DMS79 (cell line): ENCODE results near the gene PINK1.
A peak's percentile ranks its signal among the peaks of the same experiment; 100 is the strongest.
"Not testable (repeated sequence)": the region's sequence is repeated elsewhere in the genome, so short reads cannot be mapped to it uniquely, and the experiment has no call there.

Source experiments
- DNase-seq: peaks from one replicate; lab custom pipeline; 2025; lab: John Stamatoyannopoulos, UW

The PINK1 gene

DNA sequence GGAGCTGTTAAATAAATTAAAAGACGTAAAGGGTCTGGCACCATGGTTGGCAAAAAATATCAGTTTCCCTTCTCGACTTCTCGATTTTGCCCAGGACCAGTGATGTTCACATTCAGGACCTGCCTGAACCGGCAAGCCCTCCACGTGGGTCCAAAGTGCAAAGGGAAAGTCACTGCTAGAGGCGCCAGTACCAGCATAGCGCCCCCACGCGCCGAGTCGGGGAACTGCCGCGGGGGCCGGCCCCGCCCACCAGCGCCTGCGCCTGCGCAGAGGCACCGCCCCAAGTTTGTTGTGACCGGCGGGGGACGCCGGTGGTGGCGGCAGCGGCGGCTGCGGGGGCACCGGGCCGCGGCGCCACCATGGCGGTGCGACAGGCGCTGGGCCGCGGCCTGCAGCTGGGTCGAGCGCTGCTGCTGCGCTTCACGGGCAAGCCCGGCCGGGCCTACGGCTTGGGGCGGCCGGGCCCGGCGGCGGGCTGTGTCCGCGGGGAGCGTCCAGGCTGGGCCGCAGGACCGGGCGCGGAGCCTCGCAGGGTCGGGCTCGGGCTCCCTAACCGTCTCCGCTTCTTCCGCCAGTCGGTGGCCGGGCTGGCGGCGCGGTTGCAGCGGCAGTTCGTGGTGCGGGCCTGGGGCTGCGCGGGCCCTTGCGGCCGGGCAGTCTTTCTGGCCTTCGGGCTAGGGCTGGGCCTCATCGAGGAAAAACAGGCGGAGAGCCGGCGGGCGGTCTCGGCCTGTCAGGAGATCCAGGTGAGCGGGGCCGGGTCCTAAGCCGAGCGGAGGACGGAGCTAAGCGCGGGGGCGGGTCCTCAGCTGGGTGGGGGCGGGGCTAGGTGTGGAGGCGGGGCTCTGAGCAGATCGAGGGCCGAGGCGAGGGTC, at the start of gene PINK1:
Gene PINK1 (plus strand): TSS at position 269 of the 875 bp plus-strand sequence. CDS start 91 bp downstream, at position 360.
- peak; percentile 64 for DNase-seq

DNA sequence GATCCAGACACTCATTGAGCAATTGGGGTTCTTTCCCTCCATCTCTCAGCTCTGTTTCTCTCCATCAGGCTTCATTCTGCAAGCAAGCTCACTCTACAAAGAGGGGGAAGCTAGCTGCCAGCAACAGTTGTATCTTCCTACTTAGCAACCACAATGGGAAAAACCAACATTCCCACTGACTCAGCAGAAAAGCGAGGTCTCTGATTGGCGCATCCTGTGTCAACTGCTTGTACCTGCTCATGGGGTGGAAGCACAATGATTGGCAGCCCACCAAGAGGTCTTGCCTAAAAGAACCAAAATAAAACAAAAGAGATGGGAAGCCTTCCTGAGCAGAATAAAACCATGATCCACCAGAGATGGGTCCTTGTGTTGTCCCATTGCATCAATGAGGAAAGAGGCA, 48.4 kb upstream of the PINK1 start:
- DNase-seq = no peak

DNA sequence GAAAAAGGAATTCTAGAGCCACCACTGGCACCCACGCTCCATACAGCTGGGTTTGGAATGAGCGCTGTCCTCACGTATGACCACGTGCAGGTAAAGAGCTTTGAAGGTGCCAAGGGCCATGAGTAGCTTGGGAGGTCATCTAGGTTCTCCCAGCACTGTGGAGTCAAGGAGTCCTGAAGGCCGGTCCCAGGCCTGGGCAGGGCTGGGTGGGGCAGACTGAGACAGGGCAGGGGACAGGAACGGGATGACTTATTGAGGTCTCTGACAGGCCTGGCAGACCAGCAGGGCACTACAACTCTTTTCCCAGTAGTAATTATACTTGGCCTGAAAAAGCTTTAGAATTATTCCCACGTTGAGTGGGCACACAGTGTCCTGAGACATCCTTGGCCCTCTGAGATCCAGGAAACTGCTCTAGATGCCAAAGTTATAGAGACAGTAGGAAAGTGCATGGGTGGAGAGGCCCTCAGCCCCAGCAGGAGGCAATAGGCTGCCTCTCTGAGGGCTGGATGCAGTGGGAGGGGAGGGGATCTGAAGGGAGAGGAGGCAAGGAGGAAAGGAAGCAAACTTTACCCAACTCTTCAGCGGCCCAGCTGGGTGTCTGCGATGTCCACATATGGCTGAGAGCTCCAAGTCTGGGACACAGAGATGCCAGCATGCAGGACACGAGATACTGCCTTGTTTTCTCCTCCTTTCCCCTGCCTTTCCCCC, 46.2 kb upstream of the PINK1 start:
- no peak for DNase-seq

DNA sequence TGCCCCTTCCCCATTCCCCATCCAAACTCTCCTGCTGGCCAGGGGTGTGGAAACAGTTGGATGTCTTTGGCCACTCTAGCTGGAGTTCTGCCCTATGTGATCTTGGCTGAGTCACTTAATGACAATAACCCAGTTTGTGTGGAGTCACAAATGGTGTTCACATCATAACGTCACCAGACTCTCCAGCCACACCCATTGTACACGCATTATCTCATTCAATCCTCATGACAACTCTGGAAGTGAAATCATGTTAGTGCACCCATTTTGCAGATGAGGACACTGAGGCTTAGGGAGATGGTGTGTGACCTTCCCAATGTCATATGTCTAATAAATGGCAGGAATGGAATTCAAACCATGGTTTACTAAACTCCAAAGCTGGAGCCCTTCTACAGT, 45.6 kb upstream of the PINK1 start:
- DNase-seq = no peak

DNA sequence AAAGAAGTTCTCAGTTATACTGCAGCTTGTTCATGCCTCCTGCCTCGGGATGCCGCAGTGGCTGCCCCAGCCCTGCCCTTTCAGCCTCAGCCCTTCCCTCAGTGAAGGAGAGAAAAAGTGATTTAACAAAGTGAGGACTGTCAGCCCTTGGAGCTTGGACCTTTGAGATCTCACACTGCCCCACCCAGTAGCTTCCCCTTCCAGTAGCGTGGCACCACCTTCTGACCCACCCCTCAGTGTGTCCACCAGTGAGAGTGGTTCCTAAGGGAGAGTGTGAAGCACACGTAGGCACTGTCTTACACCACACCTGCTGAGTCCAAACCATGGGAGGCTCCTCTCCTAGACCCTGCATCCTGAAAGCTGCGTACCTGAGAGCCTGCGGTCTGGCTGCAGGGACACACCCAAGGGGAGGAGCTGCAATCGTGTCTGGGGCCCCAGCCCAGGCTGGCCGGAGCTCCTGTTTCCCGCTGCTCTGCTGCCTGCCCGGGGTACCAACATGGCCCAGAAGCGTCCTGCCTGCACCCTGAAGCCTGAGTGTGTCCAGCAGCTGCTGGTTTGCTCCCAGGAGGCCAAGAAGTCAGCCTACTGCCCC, 44.5 kb upstream of the PINK1 start, which contains the start of gene CDA:
Gene CDA (plus strand): TSS at position 464 of the 592 bp plus-strand sequence. CDS start 33 bp downstream, at position 497.
- no peak for DNase-seq

DNA sequence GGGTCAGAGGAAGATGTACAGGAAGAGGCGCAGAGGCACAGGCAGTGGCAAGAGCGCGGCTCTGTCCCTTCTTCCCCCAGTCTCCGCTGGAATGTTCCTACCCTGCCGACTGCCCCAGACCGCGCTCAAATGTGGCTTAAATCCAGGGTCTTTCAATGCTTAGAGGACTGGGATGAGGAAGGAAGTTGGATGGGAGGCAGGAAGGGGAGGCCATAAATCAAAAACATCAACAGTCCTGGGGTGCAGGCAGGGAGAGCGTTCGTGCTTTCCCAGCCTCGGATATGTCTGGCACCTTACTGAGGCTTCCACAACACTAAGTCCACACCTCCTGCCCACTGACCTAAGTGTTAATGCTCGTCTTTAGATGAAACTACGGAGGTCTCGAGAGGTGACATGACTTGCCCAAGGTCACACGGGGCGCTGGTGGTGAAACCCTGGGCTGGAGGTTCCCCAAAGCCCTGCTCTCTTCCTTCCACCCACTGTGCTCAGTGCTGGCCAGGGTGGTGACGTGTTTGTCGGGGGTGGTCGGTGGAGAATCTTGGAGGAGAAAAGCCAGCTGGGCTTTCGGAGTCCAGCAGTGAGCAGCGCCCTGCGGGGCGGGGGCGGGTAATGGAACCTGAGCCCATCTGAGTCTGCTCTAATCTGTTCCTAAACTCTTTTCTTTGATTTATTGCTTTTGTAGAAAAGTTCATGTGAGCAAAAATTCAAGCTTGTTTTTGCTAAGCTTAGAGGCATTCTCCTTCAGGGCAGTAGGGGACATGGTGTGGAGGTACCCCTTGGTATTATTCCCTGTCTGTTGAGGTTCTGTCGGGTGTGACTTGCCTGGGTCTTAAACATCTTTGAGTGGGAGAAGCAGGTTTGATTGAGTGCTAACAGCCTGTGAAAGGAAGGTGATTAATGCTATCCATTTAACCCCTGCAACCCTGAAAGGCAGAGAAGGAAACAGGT, 43.7 kb upstream of the PINK1 start:
- DNase-seq = no peak

DNA sequence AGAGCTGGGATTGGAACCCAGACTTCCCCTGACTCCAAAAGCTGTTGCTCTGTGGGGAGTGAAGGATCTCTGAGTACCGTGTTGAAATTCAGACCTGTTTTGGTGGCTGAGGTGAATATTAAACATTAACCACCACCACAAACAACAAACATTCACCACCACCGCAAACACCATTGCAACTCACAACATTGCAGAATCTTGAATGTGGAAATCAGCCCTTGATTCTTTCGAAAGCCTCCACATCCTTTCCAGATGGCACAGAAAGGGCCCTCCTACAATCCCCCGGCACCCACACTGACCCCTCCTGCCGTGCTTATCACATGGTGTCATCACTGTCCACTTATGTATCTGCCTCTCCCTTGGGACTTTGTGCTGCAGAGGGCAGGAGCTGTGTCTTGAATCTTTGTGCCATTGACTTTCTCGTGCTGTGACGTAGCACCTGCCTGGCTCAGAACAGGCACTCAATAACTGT, 42.9 kb upstream of the PINK1 start:
- DNase-seq = no peak

DNA sequence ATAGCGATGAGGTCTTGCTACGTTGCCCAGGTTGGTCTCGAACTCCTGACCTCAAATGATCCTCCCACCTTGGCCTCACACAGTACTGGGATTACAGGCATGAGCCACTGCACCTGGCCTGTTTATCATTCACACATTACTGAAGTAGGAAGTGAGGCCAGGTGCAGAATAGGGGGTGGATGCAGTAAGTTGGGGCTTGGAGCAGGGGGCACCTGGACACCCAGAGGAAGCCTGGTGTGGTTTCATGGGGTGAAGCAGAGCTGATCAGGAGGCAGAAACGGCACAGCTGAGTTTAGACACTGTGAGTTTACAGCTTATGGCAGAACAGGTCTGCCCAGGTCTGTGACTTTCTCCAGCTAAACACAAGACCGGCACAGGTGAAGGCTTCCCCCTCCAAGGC, 39.5 kb upstream of the PINK1 start:
- no peak for DNase-seq

DNA sequence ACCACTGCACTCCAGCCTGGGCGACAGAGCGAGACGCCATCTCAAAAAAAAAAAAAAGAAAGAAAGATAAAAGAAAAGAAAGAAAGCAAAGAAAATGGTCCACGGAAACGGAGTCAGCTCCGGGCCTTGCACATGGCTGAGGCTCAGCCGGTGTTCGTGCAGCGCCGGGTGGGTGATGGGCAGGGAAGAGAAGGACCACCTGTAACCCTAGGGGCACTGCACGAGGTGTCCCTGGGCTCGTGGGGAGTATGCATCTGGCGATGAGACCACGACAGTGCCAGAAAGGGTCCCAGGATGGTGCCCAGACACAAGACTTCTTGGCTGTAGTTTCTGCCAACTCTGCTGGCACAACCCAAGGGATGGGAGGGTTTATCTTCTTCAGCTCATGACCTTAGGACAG, 38.5 kb upstream of the PINK1 start:
- DNase-seq = no peak

DNA sequence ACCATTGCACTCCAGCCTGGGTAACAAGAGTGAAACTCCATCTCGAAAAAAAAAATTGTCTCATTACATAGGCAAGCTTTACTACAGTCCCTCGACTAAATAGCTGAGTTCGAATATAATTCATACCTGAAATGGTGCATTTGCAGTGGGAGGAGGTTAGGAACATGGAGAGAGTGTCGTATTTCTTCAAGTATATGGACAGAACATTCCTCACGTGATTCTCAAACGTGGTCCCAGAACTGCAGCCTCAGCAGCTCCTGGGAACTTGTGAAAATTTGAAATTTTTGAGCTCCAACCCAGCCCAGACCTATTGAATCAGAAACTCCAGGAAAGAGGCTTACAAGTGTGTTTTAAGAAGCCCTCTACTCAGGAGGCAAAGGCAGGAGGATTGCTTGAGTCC, 37.2 kb upstream of the PINK1 start:
- DNase-seq = no peak

DNA sequence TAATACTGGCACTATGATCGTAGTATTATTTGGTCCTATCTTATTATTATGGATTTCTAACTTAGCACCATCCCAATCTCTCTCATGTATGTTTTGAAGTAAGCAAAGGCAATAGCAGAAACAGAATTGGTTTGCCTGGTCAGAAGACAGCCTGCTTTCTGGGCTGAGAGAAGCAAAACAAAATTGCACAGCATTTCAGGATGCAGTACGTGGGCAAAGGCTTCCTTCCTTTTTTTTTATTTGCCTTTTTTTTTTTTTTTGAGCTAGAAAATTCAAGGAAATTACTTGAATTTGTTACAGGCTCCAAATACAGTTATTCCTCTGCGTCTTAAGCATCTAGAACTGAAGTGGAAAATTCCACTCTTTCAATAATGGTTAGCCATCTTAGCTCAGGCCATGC, 35.6 kb upstream of the PINK1 start:
- DNase-seq = no peak

DNA sequence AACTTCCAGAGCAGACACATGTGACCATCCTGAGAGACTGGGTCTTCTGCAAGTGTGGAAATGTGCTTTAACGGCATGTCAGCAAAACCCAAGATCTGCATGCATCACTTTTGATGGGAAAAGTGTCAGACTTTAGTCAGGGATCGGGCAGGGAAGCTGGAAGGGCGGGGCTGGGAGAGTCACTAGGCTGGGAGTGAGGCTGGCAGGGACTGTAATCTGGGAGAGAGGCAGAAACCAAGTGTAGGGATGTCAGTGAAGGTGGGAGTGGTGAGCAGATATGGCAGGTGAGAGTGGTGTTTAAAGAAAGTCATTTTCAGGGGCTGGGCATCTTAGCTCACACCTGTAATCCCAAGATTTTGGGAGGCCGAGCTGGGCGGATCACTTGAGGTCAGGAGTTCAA, 33.1 kb upstream of the PINK1 start:
- no peak for DNase-seq

DNA sequence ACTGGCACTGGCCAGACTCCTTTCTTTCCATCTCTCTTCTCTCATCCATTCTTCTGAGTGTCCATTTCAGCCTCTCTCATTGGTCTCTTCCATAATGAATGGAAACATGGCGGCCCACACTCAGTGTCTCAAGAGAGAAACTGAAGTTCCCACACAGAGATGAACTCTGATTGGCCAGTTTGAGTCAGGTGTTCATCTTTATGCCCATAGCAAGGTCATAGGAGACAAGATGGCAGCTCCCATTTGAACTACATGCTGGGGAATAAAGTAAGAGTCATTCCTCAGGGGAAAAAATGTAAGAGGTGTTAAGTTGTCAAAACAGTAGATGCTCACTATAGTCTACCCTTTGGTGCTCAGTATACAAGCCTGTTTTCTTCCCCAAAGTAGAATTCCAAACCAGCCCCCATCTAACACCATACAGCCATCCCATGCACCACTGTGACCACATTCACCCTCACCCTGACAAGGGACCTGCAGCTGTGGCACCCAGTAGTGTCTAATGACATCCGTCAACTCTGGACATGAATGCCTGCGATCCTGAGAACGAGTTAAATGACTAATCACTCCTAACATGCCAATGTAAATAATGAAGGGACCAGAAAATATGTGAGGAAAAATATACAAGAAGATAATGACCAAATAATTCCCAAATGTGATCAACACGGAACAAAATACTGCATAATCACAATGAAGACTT, 32.0 kb upstream of the PINK1 start:
- no peak for DNase-seq

DNA sequence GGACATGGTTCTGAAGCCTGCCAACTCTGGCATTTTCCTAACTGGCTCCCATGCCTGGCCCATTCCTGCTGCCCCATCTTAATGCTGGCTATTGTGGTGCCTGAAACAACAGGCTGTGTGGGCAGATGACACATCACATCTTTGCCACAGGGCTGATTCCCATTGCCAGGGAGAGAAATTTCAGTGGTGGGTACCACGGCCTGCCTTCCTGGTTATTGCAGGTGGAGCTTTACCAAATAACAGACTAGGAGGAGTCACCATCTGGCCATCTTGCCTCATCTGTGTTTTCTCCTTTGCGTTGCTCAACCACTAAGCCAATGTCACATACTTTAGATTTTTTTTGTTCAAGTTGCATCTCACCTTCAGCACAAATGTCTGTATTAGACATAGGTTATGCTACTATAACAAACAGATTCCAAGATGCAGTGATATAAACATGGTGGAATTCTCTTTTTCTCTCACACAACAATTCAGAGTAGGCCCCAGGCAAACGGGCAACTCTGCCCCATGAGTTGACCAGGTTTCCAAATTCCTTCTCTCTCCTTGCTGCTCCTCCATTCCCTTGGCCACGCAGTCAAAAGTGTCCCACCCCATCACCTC, 30.3 kb upstream of the PINK1 start:
- no peak for DNase-seq

DNA sequence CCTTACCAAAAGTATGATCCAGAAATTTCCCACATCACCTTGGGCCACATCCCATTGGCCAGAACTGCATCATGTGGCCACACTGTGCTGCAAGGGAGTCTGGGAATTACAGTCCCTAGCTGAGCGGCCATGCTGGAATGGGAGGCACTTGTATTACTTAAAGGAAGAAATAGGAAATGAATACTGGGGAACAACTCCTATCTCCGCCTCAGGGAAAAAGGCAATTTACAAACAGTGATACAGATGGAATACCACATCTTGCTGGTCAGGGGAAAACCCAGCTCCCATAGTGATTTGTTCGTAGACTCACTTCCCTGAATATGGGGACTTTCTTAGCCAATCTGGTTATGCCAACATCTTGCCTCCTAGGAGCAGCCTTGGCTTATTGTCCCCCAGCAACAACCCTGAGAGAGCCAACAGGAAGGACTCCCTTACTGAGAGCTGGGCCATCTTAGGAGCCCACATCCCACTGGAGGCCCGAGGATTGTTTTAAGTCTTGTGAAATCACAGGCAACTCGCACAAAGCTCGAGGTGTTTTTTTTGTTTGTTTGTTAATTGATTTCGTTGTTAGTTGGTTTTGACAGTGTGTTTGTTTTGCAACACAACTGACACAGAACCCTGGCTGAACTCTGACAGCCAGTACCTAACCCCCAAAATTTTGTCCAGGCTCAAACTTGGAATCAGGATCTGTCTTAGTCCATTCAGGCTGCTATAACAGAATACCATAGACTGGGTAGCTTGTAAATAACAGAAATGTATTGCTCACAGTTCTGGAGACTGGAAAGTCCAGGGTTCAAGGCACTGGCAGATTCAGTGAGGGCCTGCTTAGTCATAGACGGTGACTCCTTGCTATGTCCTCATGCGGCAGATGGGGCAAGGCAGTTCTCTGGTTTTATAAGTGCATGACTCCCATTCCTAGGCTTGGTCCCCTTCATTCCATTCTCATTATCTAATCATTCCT, 29.5 kb upstream of the PINK1 start:
- DNase-seq = no peak

DNA sequence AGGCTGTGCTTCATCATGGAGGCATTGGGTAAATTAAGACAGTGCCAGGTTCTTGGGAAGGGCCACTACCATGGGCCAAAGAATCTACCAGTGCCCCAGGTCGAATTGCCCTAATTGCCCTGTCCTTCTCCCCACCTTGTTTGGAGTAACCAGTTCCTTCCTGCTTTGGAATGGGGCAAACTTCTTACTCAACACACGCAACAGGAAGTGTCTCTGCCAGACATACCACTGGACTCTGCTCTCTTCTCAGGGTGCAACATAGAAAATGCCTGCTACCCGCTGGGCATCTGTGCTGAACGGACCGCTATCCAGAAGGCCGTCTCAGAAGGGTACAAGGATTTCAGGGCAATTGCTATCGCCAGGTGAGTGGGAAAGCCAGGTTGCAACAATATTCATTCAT, 28.6 kb upstream of the PINK1 start:
- no peak for DNase-seq

DNA sequence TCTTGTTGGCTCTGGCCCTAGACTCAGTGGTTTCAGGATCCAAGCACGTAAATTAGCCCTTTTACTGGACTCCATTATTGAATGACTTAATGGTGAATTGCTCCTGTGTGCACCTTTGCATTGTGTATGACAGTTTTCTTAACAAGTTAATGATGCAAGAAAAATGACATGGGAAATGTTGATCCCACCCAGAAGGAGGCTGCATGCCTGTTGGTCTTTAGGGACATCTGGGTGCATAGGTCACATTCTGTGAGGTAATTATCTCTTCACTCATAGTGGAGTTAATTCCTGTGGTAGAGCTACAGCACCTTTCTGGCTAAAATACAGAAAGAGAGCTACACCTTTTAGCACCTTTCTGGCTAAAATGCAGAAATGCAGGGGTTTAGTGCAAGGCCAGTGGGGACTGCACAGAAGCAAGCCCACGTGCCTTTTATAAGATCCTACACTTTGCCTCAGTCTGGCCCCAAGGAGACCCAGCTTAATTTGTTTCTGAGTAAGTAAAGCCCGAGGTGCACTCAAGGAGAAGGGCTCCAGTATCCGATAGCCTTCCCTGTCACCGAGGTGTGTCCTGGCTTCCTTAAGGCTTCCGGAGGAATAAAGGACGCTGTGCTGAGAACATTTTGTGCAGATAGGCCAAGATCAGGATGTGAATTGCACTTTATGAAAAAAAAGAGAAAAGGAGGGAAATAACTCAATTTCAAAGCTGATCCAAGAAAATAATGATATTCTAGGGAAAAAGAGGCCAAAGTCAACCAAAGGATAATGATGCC, 26.3 kb upstream of the PINK1 start:
- DNase-seq = not testable (repeated sequence)

DNA sequence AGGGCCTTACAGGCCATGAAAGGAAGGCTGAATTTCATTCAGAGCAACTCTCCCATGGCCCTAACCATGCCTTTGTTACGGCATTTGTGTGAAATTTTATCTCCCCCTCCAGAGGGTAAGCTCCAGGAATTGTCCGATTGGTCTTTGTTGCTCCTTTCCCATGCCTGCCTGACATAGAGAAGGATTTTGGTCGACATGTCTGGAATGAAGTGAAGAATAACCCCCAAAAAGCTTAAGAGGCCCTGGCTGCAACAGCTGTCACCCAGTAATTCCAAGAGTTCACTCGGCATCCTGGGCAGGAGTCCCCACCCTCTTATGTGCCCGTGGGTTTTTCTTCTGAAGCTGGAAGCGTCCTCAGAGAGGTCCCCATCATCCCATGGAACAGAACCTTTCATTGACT, 23.7 kb upstream of the PINK1 start:
- no peak for DNase-seq

DNA sequence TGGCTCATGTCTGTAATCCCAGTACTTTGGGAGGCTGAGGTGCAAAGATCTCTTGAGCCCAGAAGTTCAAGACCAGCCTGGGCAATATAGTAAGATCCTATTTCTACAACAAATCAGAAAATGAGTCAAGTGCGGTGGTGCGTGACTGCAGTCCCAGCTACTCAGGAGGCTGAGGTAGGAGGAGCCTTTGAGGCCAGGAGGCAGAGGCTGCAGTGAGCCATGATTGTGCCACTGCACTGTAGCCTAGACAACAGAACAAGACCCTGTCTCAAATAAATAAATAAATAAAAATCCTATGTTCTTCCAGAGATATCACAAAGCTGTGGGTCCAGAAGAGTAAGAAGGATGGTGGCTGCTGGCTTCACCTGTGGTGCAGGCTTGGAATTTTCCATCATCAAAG, 22.3 kb upstream of the PINK1 start:
- no peak for DNase-seq
